ENCODE measurements around the gene DYRK3.
A peak's percentile ranks its signal among the peaks of the same experiment; 100 is the strongest.
"Not testable (repeated sequence)": the region's sequence is repeated elsewhere in the genome, so short reads cannot be mapped to it uniquely, and the experiment has no call there.

The DYRK3 gene

GRCh38 chr1:206635080-206635977 lies at the start of gene DYRK3:
DYRK3 (plus strand) TSS chr1:206635536; CDS start chr1:206635704, 168 bp downstream.
- peak; percentile 88 for DNase-seq

- no peak for DNase-seq
These were observed 48.6 kb upstream of the DYRK3 start for GRCh38 chr1:206586501-206587445.

GRCh38 chr1:206587904-206588303 lies 47.4 kb upstream of the DYRK3 start:
- DNase-seq: no peak

- DNase-seq: no peak
These were observed 46.8 kb upstream of the DYRK3 start for GRCh38 chr1:206588492-206588891.

GRCh38 chr1:206589206-206589605 lies 46.1 kb upstream of the DYRK3 start:
- DNase-seq: no peak

GRCh38 chr1:206590025-206590758 lies 45.1 kb upstream of the DYRK3 start:
- DNase-seq: no peak

GRCh38 chr1:206591226-206591625 lies 44.1 kb upstream of the DYRK3 start:
- DNase-seq: no peak

- DNase-seq: no peak
These were observed 43.6 kb upstream of the DYRK3 start for GRCh38 chr1:206591696-206592095.

GRCh38 chr1:206593351-206593925 lies 41.9 kb upstream of the DYRK3 start:
- DNase-seq: no peak

- DNase-seq: no peak
These were observed 39.6 kb upstream of the DYRK3 start for GRCh38 chr1:206595581-206596318.

GRCh38 chr1:206596319-206596666 lies 39.0 kb upstream of the DYRK3 start:
- DNase-seq: no peak

GRCh38 chr1:206600527-206600926 lies 34.8 kb upstream of the DYRK3 start:
- no peak for DNase-seq

- no peak for DNase-seq
These were observed 30.5 kb upstream of the DYRK3 start for GRCh38 chr1:206604861-206605260.

- no peak for DNase-seq
These were observed 28.5 kb upstream of the DYRK3 start for GRCh38 chr1:206606867-206607266.

- no peak for DNase-seq
These were observed 27.1 kb upstream of the DYRK3 start for GRCh38 chr1:206608108-206608698.

- DNase-seq: no peak
These were observed 25.9 kb upstream of the DYRK3 start for GRCh38 chr1:206609229-206609991.

- DNase-seq: peak; percentile 67
These were observed 23.0 kb upstream of the DYRK3 start, which contains the start of gene EIF2D for GRCh38 chr1:206612129-206612876. EIF2D (minus strand) TSS chr1:206612465; CDS start chr1:206612342, 123 bp downstream.

GRCh38 chr1:206626396-206626795 lies 8.9 kb upstream of the DYRK3 start:
- DNase-seq: not testable (repeated sequence)

GRCh38 chr1:206628916-206629315 lies 6.4 kb upstream of the DYRK3 start:
- DNase-seq: no peak

- DNase-seq: peak; percentile 98
These were observed 4.2 kb upstream of the DYRK3 start for GRCh38 chr1:206631085-206631509.
